OCI-LY7 (cell line): ENCODE data around the gene PLEKHA6.

Source experiments
- CTCF ChIP-seq: fragments of 200-600 bp; sonication (generic); conservative IDR thresholded peaks from 2 replicates; pipeline ENCODE4 v1.5.1; 2014; ENCODE audit warnings: mild to moderate bottlenecking, antibody characterized with exemption, low read length, moderate library complexity, mixed read lengths
- EZH2phosphoT487 ChIP-seq: fragments of 200-600 bp; sonication (generic); IDR thresholded peaks from 2 replicates; pipeline ENCODE4 v1.6.1; 2018; ENCODE audit warnings: low read depth, borderline replicate concordance, mild to moderate bottlenecking, mixed run types, antibody characterized with exemption, low read length, moderate library complexity, mixed read lengths

- TF ChIP-seq CTCF, result no peak
- TF ChIP-seq EZH2phosphoT487, result no peak
Observed at GRCh38 chr1:204227351-204227750, 132.4 kb downstream of the PLEKHA6 start.
